Keratinocyte (primary cell): ENCODE data around the gene POU6F2.
"Not testable (repeated sequence)": the region's sequence is repeated elsewhere in the genome, so short reads cannot be mapped to it uniquely, and the experiment has no call there.

Experiments
- EZH2 ChIP-seq: IDR thresholded peaks from one replicate; pipeline ENCODE4 v1.6.1; 2012; ENCODE audit warnings: inconsistent platforms, mild to moderate bottlenecking, low read length, moderate library complexity
- TF ChIP-seq, protein P1 (sequence below), 3 experiments: IDR thresholded peaks in 1 of 3; conservative IDR thresholded peaks in 1 of 3; optimal IDR thresholded peaks in 1 of 3; 2 replicates in 2 of 3; 3 replicates in 1 of 3; pipeline versions ENCODE3 to v1.5.1; 2011; ENCODE audit warnings: low read length in 3 of 3, mild to moderate bottlenecking in 3 of 3, moderate library complexity in 2 of 3, control low read depth in 1 of 3, inconsistent platforms in 1 of 3; ENCODE audit not compliant: insufficient read depth in 2 of 3; ENCODE audit errors: extremely low read depth in 1 of 3

DNA sequence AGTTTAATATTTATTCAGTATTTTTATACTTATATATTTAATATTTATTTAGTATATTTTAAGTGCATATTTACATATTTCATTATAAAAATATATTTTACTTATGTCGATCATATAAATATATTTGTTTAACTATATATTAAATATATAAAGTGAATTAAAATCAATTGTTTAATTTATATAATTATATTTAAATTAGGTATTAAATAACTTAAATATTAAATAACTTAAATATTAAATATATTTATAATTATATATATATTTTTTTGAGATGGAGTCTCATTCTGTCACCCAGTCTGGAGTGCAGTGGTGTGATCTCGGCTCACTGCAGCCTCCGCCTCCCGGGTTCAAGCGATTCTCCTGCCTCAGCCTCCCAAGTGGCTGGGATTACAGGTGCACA lies 399.2 kb downstream of the POU6F2 start:
- TF ChIP-seq, protein P1, sequence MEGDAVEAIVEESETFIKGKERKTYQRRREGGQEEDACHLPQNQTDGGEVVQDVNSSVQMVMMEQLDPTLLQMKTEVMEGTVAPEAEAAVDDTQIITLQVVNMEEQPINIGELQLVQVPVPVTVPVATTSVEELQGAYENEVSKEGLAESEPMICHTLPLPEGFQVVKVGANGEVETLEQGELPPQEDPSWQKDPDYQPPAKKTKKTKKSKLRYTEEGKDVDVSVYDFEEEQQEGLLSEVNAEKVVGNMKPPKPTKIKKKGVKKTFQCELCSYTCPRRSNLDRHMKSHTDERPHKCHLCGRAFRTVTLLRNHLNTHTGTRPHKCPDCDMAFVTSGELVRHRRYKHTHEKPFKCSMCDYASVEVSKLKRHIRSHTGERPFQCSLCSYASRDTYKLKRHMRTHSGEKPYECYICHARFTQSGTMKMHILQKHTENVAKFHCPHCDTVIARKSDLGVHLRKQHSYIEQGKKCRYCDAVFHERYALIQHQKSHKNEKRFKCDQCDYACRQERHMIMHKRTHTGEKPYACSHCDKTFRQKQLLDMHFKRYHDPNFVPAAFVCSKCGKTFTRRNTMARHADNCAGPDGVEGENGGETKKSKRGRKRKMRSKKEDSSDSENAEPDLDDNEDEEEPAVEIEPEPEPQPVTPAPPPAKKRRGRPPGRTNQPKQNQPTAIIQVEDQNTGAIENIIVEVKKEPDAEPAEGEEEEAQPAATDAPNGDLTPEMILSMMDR (optimal IDR thresholded peaks at IDR 0.05 in 1 of 3, IDR thresholded peaks at IDR 0.05 in 1 of 3, conservative IDR thresholded peaks at IDR 0.05 in 1 of 3; ENCODE audit: extremely low read depth in 1 of 3, insufficient read depth in 2 of 3, low read length in 3 of 3): not testable (repeated sequence)
- TF ChIP-seq EZH2: not testable (repeated sequence)
